Measurements from ENCODE around the gene LMBR1L.

The LMBR1L gene

GRCh38 chr12:49109641-49110463 lies 795 bp downstream of the LMBR1L start:
- peak; percentile 8 for DNase-seq

- no peak for DNase-seq
These were observed 1.7 kb downstream of the LMBR1L start for GRCh38 chr12:49108958-49109404.

GRCh38 chr12:49105504-49106084 lies 5.1 kb downstream of the LMBR1L start:
- no peak for DNase-seq

GRCh38 chr12:49104822-49105221 lies 5.8 kb downstream of the LMBR1L start:
- no peak for DNase-seq

GRCh38 chr12:49100380-49100779 lies 10.3 kb downstream of the LMBR1L start:
- DNase-seq = no peak

GRCh38 chr12:49098703-49099102 lies 11.9 kb downstream of the LMBR1L start:
- no peak for DNase-seq

- DNase-seq = peak; percentile 68
These were observed 12.6 kb downstream of the LMBR1L start for GRCh38 chr12:49098035-49098451.

- no peak for DNase-seq
These were observed 13.3 kb downstream of the LMBR1L start for GRCh38 chr12:49097381-49097780.

- DNase-seq = no peak
These were observed 15.7 kb downstream of the LMBR1L start for GRCh38 chr12:49094975-49095365.

GRCh38 chr12:49094160-49094974 lies 16.3 kb downstream of the LMBR1L start, which contains the start of gene DHH:
TSS of gene DHH (minus strand) at chr12:49094801. CDS start at chr12:49094512, 289 bp downstream.
- DNase-seq = no peak

- no peak for DNase-seq
These were observed 16.9 kb downstream of the LMBR1L start for GRCh38 chr12:49093792-49094159.

- no peak for DNase-seq
These were observed 17.7 kb downstream of the LMBR1L start for GRCh38 chr12:49092816-49093406.

- DNase-seq = peak; percentile 72
These were observed 18.4 kb downstream of the LMBR1L start for GRCh38 chr12:49092086-49092815.

GRCh38 chr12:49091836-49092085 lies 18.9 kb downstream of the LMBR1L start:
- DNase-seq = no peak

GRCh38 chr12:49091056-49091835 lies 19.4 kb downstream of the LMBR1L start:
- DNase-seq = no peak

GRCh38 chr12:49089821-49090773 lies 20.6 kb downstream of the LMBR1L start:
- DNase-seq = peak; percentile 33

- DNase-seq = no peak
These were observed 21.7 kb downstream of the LMBR1L start for GRCh38 chr12:49088932-49089330.

- peak; percentile 77 for DNase-seq
These were observed 22.3 kb downstream of the LMBR1L start for GRCh38 chr12:49088150-49088931.

GRCh38 chr12:49086116-49086515 lies 24.5 kb downstream of the LMBR1L start:
- DNase-seq = no peak

- DNase-seq = no peak
These were observed 26.2 kb downstream of the LMBR1L start for GRCh38 chr12:49084438-49084837.
